IPS-18a (cell line): Measurements from ENCODE around the gene ATP5ME.

Experiments used
- H3K27ac ChIP-seq: one replicate; pipeline ENCODE4 v1.5.1; 2013; ENCODE audit warnings: low read length
- H3K27me3 ChIP-seq: one replicate; pipeline ENCODE4 v1.6.1; 2013; ENCODE audit warnings: mild to moderate bottlenecking, low read length; ENCODE audit not compliant: control insufficient read depth, insufficient read depth
- H3K36me3 ChIP-seq: one replicate; pipeline ENCODE4 v1.6.1; 2013; ENCODE audit warnings: low read depth, low read length; ENCODE audit not compliant: control insufficient read depth
- H3K4me1 ChIP-seq: one replicate; pipeline ENCODE4 v1.6.1; 2013; ENCODE audit warnings: low read depth, low read length; ENCODE audit not compliant: control insufficient read depth
- H3K4me3 ChIP-seq: one replicate; pipeline ENCODE4 v1.5.1; 2013; ENCODE audit warnings: low read length
- H3K9ac ChIP-seq: one replicate; pipeline ENCODE4 v1.6.1; 2013; ENCODE audit warnings: mild to moderate bottlenecking, low read length, moderate library complexity
- H3K9me3 ChIP-seq: one replicate; pipeline ENCODE4 v1.6.1; 2013; ENCODE audit warnings: low read depth, low read length; ENCODE audit not compliant: control insufficient read depth

The ATP5ME gene

GRCh38 chr4:630656-631055, 43.4 kb downstream of the ATP5ME start:
- Histone ChIP-seq H3K27ac (no peak overlapping the region), H3K27me3 (no peaks in the 10 kb centered on the region)

GRCh38 chr4:629915-630641, 44.0 kb downstream of the ATP5ME start:
- Histone ChIP-seq H3K9me3 (no peaks in the 10 kb centered on the region), H3K4me3 (no peak overlapping the region), H3K36me3 (no peaks in the 10 kb centered on the region), H3K4me1 (peaks cover 7% of the 10 kb centered on the region), H3K27me3 (no peaks in the 10 kb centered on the region), H3K9ac (no peak overlapping the region), H3K27ac (no peak overlapping the region)

More at GRCh38 chr4:630656-631055, 43.4 kb downstream of the ATP5ME start:
- H3K9ac ChIP-seq = no peak overlapping the region
- no peaks in the 10 kb centered on the region for H3K9me3 ChIP-seq
- H3K4me1 ChIP-seq = peaks cover 1% of the 10 kb centered on the region
- H3K36me3 ChIP-seq = no peaks in the 10 kb centered on the region
- no peak overlapping the region for H3K4me3 ChIP-seq

GRCh38 chr4:629636-629914, 44.5 kb downstream of the ATP5ME start:
- H3K27ac ChIP-seq = no peak overlapping the region
- H3K9ac ChIP-seq = no peak overlapping the region
- no peaks in the 10 kb centered on the region for H3K27me3 ChIP-seq
- no peaks in the 10 kb centered on the region for H3K9me3 ChIP-seq
- no peak overlapping the region for H3K4me3 ChIP-seq
- H3K36me3 ChIP-seq = no peaks in the 10 kb centered on the region
- H3K4me1 ChIP-seq = peaks cover 12% of the 10 kb centered on the region

GRCh38 chr4:628821-629635, 45.0 kb downstream of the ATP5ME start:
- no peaks in the 10 kb centered on the region for H3K36me3 ChIP-seq
- H3K9me3 ChIP-seq = no peaks in the 10 kb centered on the region
- peaks cover 12% of the 10 kb centered on the region for H3K4me1 ChIP-seq
- H3K9ac ChIP-seq = no peak overlapping the region
- no peaks in the 10 kb centered on the region for H3K27me3 ChIP-seq
- H3K4me3 ChIP-seq = no peak overlapping the region
- H3K27ac ChIP-seq = no peak overlapping the region

- H3K4me3 ChIP-seq = no peak overlapping the region
- H3K9ac ChIP-seq = no peak overlapping the region
- peaks cover 12% of the 10 kb centered on the region for H3K4me1 ChIP-seq
- no peak overlapping the region for H3K27ac ChIP-seq
- H3K9me3 ChIP-seq = no peaks in the 10 kb centered on the region
- no peaks in the 10 kb centered on the region for H3K36me3 ChIP-seq
- no peaks in the 10 kb centered on the region for H3K27me3 ChIP-seq
These were observed 45.8 kb downstream of the ATP5ME start for GRCh38 chr4:628311-628741.

GRCh38 chr4:627347-628125, 46.5 kb downstream of the ATP5ME start:
- Histone ChIP-seq H3K36me3 (no peaks in the 10 kb centered on the region), H3K27ac (no peak overlapping the region), H3K4me1 (peaks cover 12% of the 10 kb centered on the region), H3K27me3 (no peaks in the 10 kb centered on the region), H3K4me3 (no peak overlapping the region), H3K9ac (no peak overlapping the region), H3K9me3 (no peaks in the 10 kb centered on the region)

GRCh38 chr4:626201-627091, 47.6 kb downstream of the ATP5ME start:
- peaks cover 12% of the 10 kb centered on the region for H3K4me1 ChIP-seq
- no peaks in the 10 kb centered on the region for H3K9me3 ChIP-seq
- no peak overlapping the region for H3K27ac ChIP-seq
- no peak overlapping the region for H3K9ac ChIP-seq
- no peaks in the 10 kb centered on the region for H3K36me3 ChIP-seq
- no peak overlapping the region for H3K4me3 ChIP-seq
- no peaks in the 10 kb centered on the region for H3K27me3 ChIP-seq

- Histone ChIP-seq H3K27me3 (no peaks in the 10 kb centered on the region), H3K27ac (no peak overlapping the region), H3K4me1 (peaks cover 12% of the 10 kb centered on the region), H3K36me3 (no peaks in the 10 kb centered on the region), H3K9ac (no peak overlapping the region), H3K9me3 (no peaks in the 10 kb centered on the region), H3K4me3 (no peak overlapping the region)
These were observed 48.4 kb downstream of the ATP5ME start for GRCh38 chr4:625631-626161.

GRCh38 chr4:624705-625590, 49.1 kb downstream of the ATP5ME start, which contains the start of gene PDE6B:
Gene PDE6B, plus strand, starts transcription at chr4:625573. Its CDS starts 54 bp downstream, at chr4:625627.
- no peaks in the 10 kb centered on the region for H3K27me3 ChIP-seq
- H3K4me3 ChIP-seq = no peak within 1 kb of the TSS
- H3K4me1 ChIP-seq = peaks cover 12% of the 10 kb centered on the region
- H3K36me3 ChIP-seq = no peaks in the 10 kb centered on the region
- no peak within 1 kb of the TSS for H3K9ac ChIP-seq
- no peaks in the 10 kb centered on the region for H3K9me3 ChIP-seq
- H3K27ac ChIP-seq = no peak within 1 kb of the TSS

GRCh38 chr4:623914-624566, 50.0 kb downstream of the ATP5ME start:
- Histone ChIP-seq H3K4me3 (no peak overlapping the region), H3K27me3 (no peaks in the 10 kb centered on the region), H3K4me1 (peaks cover 12% of the 10 kb centered on the region), H3K9ac (no peak overlapping the region), H3K36me3 (no peaks in the 10 kb centered on the region), H3K9me3 (no peaks in the 10 kb centered on the region), H3K27ac (no peak overlapping the region)
